Measurements from ENCODE around the gene TBX2. TPM values are rescaled to one million over a fixed set of nuclear protein-coding genes. Genes with fewer than 3 reads are reported as not detected.

Gene TBX2
- total RNA-seq, 1 donor from 2014 or later = 8.6 TPM

GRCh38 chr17:61387511-61388305 lies 11.9 kb upstream of the TBX2 start:
- no peaks in the 10 kb centered on the region for H3K9me3 Mint-ChIP-seq (ENCODE audit: low read depth)
- H3K4me1 Mint-ChIP-seq (ENCODE audit: low read depth) = peaks cover 4% of the 10 kb centered on the region
- no peak for DNase-seq (ENCODE audit: low spot score)
- no peak overlapping the region for H3K4me3 Mint-ChIP-seq (ENCODE audit: unreplicated experiment)
- no peak overlapping the region for H3K27ac Mint-ChIP-seq (ENCODE audit: unreplicated experiment)
- H3K36me3 Mint-ChIP-seq (ENCODE audit: low read depth) = peaks cover 2% of the 10 kb centered on the region
- TF ChIP-seq CTCF (IDR thresholded peaks at IDR 0.05) = no peak
- no peaks in the 10 kb centered on the region for H3K27me3 Mint-ChIP-seq (ENCODE audit: low read depth)

GRCh38 chr17:61388561-61389356 lies 10.9 kb upstream of the TBX2 start:
- no peaks in the 10 kb centered on the region for H3K27me3 Mint-ChIP-seq (ENCODE audit: low read depth)
- TF ChIP-seq CTCF (IDR thresholded peaks at IDR 0.05) = no peak
- H3K27ac Mint-ChIP-seq (ENCODE audit: unreplicated experiment) = no peak overlapping the region

GRCh38 chr17:61389670-61390478 lies 9.8 kb upstream of the TBX2 start:
- no peak for DNase-seq (ENCODE audit: low spot score)
- Mint-ChIP-seq H3K36me3 (ENCODE audit: low read depth) (no peaks in the 10 kb centered on the region), H3K4me1 (ENCODE audit: low read depth) (peaks cover 7% of the 10 kb centered on the region), H3K4me3 (ENCODE audit: unreplicated experiment) (peak overlapping the region; percentile 25), H3K9me3 (ENCODE audit: low read depth) (no peaks in the 10 kb centered on the region), H3K27me3 (ENCODE audit: low read depth) (no peaks in the 10 kb centered on the region), H3K27ac (ENCODE audit: unreplicated experiment) (no peak overlapping the region)
- TF ChIP-seq CTCF (IDR thresholded peaks at IDR 0.05) = peak; percentile 93

More at GRCh38 chr17:61388561-61389356, 10.9 kb upstream of the TBX2 start:
- Mint-ChIP-seq H3K4me3 (ENCODE audit: unreplicated experiment) (no peak overlapping the region), H3K36me3 (ENCODE audit: low read depth) (no peaks in the 10 kb centered on the region), H3K4me1 (ENCODE audit: low read depth) (peaks cover 4% of the 10 kb centered on the region), H3K9me3 (ENCODE audit: low read depth) (no peaks in the 10 kb centered on the region)
- DNase-seq (ENCODE audit: low spot score) = no peak

GRCh38 chr17:61390479-61390791 lies 9.2 kb upstream of the TBX2 start:
- TF ChIP-seq CTCF (IDR thresholded peaks at IDR 0.05) = no peak
- no peak overlapping the region for H3K4me3 Mint-ChIP-seq (ENCODE audit: unreplicated experiment)
- H3K9me3 Mint-ChIP-seq (ENCODE audit: low read depth) = no peaks in the 10 kb centered on the region
- H3K27ac Mint-ChIP-seq (ENCODE audit: unreplicated experiment) = no peak overlapping the region
- H3K36me3 Mint-ChIP-seq (ENCODE audit: low read depth) = no peaks in the 10 kb centered on the region
- no peak for DNase-seq (ENCODE audit: low spot score)
- H3K4me1 Mint-ChIP-seq (ENCODE audit: low read depth) = peaks cover 7% of the 10 kb centered on the region
- no peaks in the 10 kb centered on the region for H3K27me3 Mint-ChIP-seq (ENCODE audit: low read depth)
